HG03196 (cell line): ENCODE measurements around the gene TECPR2.
"Not testable (repeated sequence)": the region's sequence is repeated elsewhere in the genome, so short reads cannot be mapped to it uniquely, and the experiment has no call there.

Experiments
- ATAC-seq: cut with Tn5 transposase; IDR thresholded peaks from one replicate; pipeline ENCODE4 v1.9.1; 2021; ENCODE audit not compliant: unreplicated experiment

The TECPR2 gene

GRCh38 chr14:102523569-102524450 is 161.1 kb downstream of the TECPR2 start:
- peak; percentile 11 for ATAC-seq

GRCh38 chr14:102524451-102525218 is 161.9 kb downstream of the TECPR2 start:
- ATAC-seq: peak; percentile 94

- ATAC-seq: no peak
Measured at GRCh38 chr14:102525219-102525928, 162.6 kb downstream of the TECPR2 start.

- ATAC-seq: no peak
Measured at GRCh38 chr14:102525929-102526497, 163.3 kb downstream of the TECPR2 start.

- ATAC-seq: no peak
Measured at GRCh38 chr14:102528431-102529170, 165.9 kb downstream of the TECPR2 start.

GRCh38 chr14:102530828-102531478 is 168.2 kb downstream of the TECPR2 start:
- no peak for ATAC-seq

- ATAC-seq: no peak
Measured at GRCh38 chr14:102532204-102532658, 169.5 kb downstream of the TECPR2 start.

- ATAC-seq: no peak
Measured at GRCh38 chr14:102537981-102538601, 175.3 kb downstream of the TECPR2 start.

GRCh38 chr14:102538602-102539543 is 176.1 kb downstream of the TECPR2 start:
- no peak for ATAC-seq

GRCh38 chr14:102539544-102540314 is 177.0 kb downstream of the TECPR2 start:
- no peak for ATAC-seq

GRCh38 chr14:102540315-102541028 is 177.7 kb downstream of the TECPR2 start:
- no peak for ATAC-seq

GRCh38 chr14:102541029-102541491 is 178.3 kb downstream of the TECPR2 start:
- not testable (repeated sequence) for ATAC-seq

- ATAC-seq: no peak
Measured at GRCh38 chr14:102541771-102542170, 179.0 kb downstream of the TECPR2 start.

GRCh38 chr14:102544046-102544746 is 181.5 kb downstream of the TECPR2 start:
- ATAC-seq: no peak

- no peak for ATAC-seq
Measured at GRCh38 chr14:102544747-102545460, 182.2 kb downstream of the TECPR2 start.
